Right renal pelvis (tissue), 4 donors: ENCODE data around the gene SRD5A3. TPM values are rescaled to one million over a fixed set of nuclear protein-coding genes. Genes with fewer than 3 reads are reported as not detected.

ENCODE experiments used
- DNase-seq, 4 donors: peaks; one replicate each; pipeline ENCODE4 v3.0.0-alpha.2; 2013; ENCODE audit warnings: low read depth in 4 of 4, low spot score in 3 of 4, missing footprints in 1 of 4
- polyA plus RNA-seq, 4 donors: library from polyadenylated mRNA; unstranded; fragments of 120-200 nt; gene quantifications; one replicate each; pipeline ENCODE4 v1.2.1, GENCODE V29; 2013; ENCODE audit not compliant: insufficient read length in 4 of 4

The SRD5A3 gene
- polyA plus RNA-seq, 4 donors = 17.4 to 23.7 (median 20.7) TPM

DNA sequence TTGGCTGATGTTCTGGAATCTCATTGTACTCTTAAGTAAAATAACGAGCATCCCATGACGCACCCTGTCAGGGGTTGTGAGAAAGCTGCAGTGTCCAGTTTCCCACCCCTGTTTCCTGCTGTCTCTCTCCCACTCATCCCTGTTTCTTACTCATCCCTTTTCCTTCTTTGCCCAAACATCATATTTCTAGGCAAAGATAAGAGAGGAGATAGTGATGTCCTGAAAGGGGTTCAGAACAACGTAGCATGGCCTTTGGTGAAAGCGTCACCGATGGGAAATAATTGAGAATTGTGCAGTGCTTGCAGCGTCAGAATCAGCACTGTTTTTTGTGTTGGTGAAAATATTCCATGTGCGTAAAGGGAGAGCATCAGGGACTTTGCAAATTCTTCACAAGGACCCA lies 26.2 kb downstream of the SRD5A3 start:
- no peak for DNase-seq

GRCh38 chr4:55373461-55373860 lies 27.4 kb downstream of the SRD5A3 start:
- no peak for DNase-seq

- DNase-seq = no peak
These were observed 30.7 kb downstream of the SRD5A3 start for GRCh38 chr4:55376698-55377097.

GRCh38 chr4:55378617-55379467 lies 32.8 kb downstream of the SRD5A3 start:
- DNase-seq = no peak

- DNase-seq = no peak
These were observed 34.5 kb downstream of the SRD5A3 start for GRCh38 chr4:55380576-55380975.

DNA sequence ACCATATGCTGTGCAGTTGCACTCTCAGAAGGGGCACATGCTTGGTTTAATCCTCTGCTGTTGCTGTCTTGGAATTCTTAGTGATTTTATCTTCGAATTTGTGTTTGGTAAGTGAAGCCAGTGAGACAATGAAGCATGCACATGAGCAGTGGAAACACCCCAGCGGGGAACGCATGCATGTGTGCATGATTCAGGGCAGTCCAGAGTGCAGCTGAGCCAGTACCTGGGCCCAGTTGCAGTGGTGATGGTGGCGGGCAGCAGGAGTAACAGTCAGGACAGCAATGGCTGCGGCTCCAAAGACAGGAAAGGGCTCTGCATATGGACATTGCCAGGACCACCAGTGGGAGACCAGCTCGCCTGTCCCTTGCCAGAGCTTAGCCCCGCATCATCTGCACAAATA lies 35.5 kb downstream of the SRD5A3 start:
- DNase-seq = no peak

DNA sequence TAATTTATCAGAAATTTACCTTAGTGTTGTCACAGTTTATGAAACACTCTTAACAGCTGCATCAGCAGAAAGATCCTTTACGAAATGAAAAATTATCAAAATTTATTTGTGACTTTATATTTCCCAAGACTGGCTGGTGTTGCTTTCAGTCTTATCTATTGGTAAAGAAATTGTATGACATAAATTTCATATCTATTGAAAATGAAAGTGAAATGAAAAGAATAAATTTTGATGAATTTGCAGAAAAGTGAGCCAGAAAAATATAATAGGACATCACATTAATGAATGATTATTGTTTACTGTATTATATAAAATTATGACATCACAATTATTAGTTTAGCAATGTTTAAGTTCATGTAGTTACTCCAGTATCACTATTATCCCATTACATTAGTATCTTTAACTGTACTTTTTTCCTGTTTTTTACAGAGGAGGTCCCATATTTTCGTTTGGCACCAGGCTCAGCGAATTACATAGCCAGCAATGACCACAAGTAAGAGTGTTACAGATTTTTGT lies 36.5 kb downstream of the SRD5A3 start:
- DNase-seq = no peak

- no peak for DNase-seq
These were observed 39.2 kb downstream of the SRD5A3 start for GRCh38 chr4:55385201-55385649.

DNA sequence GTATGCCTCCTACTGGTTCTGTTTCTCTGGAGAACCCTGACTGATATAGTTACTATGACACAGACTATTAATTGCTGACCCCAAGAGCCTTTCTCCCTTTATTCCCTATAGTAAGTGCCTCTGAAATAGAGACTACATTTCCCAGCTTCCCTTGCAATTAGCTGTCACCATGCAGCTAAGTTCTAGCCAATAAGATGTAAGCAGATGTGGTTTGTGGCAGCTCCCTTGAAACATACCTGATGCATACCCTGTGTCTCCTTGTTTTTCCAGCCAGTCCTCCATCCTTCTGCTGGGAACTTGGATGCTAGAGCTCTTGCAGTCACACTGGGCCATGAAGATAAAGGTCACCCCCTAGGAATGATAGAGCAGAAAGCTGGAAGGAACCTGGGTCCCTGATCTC lies 40.0 kb downstream of the SRD5A3 start:
- no peak for DNase-seq

DNA sequence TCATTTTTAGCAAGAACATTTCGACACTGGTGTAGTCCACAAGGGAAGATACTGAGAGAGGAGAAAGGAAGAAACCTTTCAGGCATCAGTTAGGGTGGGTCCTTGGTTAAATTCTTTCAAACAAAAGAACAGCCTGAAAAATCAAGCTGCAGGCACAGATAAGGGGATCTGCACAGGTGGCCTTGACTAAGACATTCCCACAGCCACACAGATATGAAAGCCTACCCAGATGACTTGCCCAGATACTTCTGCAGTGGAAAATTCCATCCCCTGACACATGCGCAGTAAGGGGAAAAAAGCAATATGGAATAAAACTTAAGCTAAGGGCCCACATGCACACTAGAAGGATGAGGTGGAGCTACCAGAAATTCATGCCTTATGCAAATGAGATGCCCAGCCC lies 40.8 kb downstream of the SRD5A3 start:
- no peak for DNase-seq

- no peak for DNase-seq
These were observed 47.6 kb downstream of the SRD5A3 start for GRCh38 chr4:55393461-55394320.

- DNase-seq = no peak
These were observed 49.1 kb downstream of the SRD5A3 start for GRCh38 chr4:55395218-55395528.

GRCh38 chr4:55395529-55396307 lies 49.7 kb downstream of the SRD5A3 start, which contains the start of gene TMEM165:
Gene TMEM165, plus strand, starts transcription at chr4:55395957. Its CDS starts 233 bp downstream, at chr4:55396190.
- DNase-seq = peak; percentile 73 to 83 (median 73)

GRCh38 chr4:55396308-55397125 lies 50.5 kb downstream of the SRD5A3 start:
- DNase-seq = peak in 2 of 4 donors; percentile 40 to 41

DNA sequence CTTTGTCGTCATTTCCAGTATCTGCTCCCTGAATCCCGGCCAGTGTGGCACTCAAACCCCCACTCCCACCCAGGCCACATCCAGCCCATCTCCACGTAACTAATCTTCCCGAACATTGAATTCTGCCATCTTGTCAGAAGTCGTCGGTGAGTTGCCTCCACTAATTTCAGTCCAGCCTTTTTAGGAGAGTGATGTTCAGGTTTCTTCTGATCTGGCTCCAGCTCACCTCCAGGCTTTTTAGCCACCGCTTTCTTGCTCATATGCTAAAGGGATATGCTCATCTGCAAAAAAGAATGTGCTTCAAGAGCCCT lies 51.0 kb downstream of the SRD5A3 start:
- DNase-seq = no peak

DNA sequence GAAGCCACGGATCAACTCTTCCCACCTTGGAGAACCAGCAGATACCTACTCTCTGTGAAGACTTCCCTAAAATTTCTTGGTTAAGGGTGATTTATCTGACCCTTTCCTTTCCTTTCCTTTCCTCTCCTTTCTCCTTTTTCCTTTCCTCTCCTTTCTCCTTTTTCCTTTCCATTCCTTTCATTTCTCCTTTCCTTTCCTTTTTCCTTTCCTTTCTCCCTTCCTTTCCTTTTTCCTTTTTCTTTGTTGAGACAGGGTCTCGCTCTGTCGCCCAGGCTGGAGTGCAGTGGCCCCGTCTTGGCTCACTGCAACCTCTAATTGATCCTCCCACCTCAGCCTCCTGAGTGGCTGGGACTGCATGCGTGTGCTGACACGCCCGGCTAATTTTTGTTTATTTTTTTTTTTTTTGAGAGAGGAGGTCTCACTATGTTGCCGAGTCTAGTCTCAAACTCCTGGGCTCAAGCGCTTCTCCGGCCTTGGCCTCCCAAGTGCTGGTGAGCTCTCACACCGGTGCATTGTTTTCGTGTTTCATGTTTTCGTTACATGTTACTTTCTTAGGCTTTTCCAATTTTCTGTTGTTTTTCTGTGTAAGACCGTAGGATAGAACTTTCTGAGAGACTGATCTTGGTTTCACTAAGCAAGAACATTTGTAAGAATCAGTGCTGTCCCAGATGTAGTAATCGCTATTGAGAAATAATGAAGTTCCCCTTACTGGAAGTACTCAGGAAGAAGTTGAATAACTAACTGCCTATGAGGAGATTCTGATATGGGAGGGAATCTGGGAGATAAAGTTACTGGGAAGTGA lies 51.7 kb downstream of the SRD5A3 start:
- DNase-seq = no peak

- no peak for DNase-seq
These were observed 52.4 kb downstream of the SRD5A3 start for GRCh38 chr4:55398461-55398860.

DNA sequence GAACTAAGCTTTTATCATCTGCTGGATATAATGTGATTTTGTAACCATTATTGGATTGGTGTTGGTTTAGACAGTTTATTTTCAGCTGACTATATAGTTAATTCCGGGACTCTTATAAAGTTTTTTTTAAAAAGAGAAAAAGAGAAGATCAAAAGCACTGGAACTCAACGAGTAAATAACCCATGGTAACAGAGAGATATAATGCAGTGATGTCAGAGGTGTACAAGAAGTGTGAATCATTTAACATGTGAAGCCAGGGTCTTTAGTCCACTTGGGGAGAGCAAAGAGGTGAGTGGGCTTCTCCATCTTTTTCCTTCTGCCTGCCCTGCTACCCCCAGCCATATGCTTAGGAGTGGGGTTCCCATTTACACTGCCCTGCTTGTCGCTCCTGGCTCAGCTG lies 52.9 kb downstream of the SRD5A3 start:
- DNase-seq = no peak

DNA sequence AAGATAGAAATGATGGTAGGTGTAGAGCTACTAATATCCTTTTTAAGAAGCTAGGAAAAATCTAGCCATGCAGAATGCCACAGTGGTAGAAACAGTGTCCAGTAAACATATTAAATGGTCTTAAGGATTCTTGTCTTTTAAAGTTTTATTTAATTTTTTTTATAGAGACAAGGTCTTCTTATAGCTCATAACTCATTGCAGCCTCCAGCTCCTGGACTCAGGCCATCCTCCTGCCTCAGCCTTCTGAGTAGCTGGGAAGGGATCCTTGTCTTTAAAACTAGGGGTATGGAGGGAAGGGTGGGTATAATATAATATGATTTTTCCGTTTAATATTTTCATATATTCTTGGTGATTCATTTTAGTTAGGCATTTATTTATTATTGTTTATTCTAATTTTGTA lies 53.5 kb downstream of the SRD5A3 start:
- DNase-seq = no peak
